Coronary artery (tissue), 2 donors: Measurements from ENCODE around the gene STX18.
A peak's percentile ranks its signal among the peaks of the same experiment; 100 is the strongest.
"Not testable (repeated sequence)": the region's sequence is repeated elsewhere in the genome, so short reads cannot be mapped to it uniquely, and the experiment has no call there.

Experiments used
- DNase-seq: peaks from one replicate; pipeline ENCODE4 v3.0.0-alpha.2; 2017; ENCODE audit warnings: low spot score
- H3K27ac ChIP-seq, 2 donors: fragments of 200-600 bp; sonication (generic); one replicate each; pipeline ENCODE4 v1.5.1; 2016 to 2019
- H3K4me3 ChIP-seq: fragments of 200-600 bp; sonication (generic); 2 replicates; pipeline ENCODE4 v1.5.1; 2016; ENCODE audit warnings: mild to moderate bottlenecking, moderate library complexity
- CTCF ChIP-seq: fragments of 200-600 bp; sonication (generic); IDR thresholded peaks from one replicate; pipeline ENCODE4 v1.5.1; 2019; ENCODE audit warnings: antibody characterized with exemption

The STX18 gene

GRCh38 chr4:4580494-4580893 lies 38.6 kb upstream of the STX18 start:
- no peak overlapping the region for H3K4me3 ChIP-seq
- TF ChIP-seq CTCF = no peak
- DNase-seq = no peak
- H3K27ac ChIP-seq = no peak overlapping the region

GRCh38 chr4:4578981-4579380 lies 37.1 kb upstream of the STX18 start:
- TF ChIP-seq CTCF = no peak
- DNase-seq = no peak
- H3K27ac ChIP-seq = no peak overlapping the region
- no peak overlapping the region for H3K4me3 ChIP-seq

GRCh38 chr4:4577359-4577875 lies 35.6 kb upstream of the STX18 start:
- DNase-seq = no peak
- Histone ChIP-seq H3K4me3 (no peak overlapping the region), H3K27ac (no peak overlapping the region)
- no peak for TF ChIP-seq CTCF

GRCh38 chr4:4575284-4576211 lies 33.7 kb upstream of the STX18 start:
- no peak for DNase-seq
- TF ChIP-seq CTCF = no peak
- Histone ChIP-seq H3K27ac (peak overlapping the region; percentile 46 to 70), H3K4me3 (peak overlapping the region; percentile 81)

- Histone ChIP-seq H3K27ac (peak overlapping the region; percentile 46 to 70), H3K4me3 (peak overlapping the region; percentile 81)
- no peak for TF ChIP-seq CTCF
- DNase-seq = no peak
Observed at GRCh38 chr4:4574792-4575191, 32.9 kb upstream of the STX18 start.

- no peak overlapping the region for H3K4me3 ChIP-seq
- DNase-seq = no peak
- no peak for TF ChIP-seq CTCF
- H3K27ac ChIP-seq = no peak overlapping the region
Observed at GRCh38 chr4:4574052-4574451, 32.2 kb upstream of the STX18 start.

- Histone ChIP-seq H3K27ac (no peak overlapping the region), H3K4me3 (no peak overlapping the region)
- DNase-seq = no peak
- TF ChIP-seq CTCF = no peak
Observed at GRCh38 chr4:4572821-4573220, 31.0 kb upstream of the STX18 start.

GRCh38 chr4:4569861-4570260 lies 28.0 kb upstream of the STX18 start:
- not testable (repeated sequence) for H3K27ac ChIP-seq, H3K4me3 ChIP-seq, DNase-seq
